ENCODE data around the gene ATP1A4. TPM values are rescaled to one million over a fixed set of nuclear protein-coding genes. Genes with fewer than 3 reads are reported as not detected.

Gene ATP1A4
- total and polyA plus RNA-seq, 2 of the 8 experiments (the other 6 are each of a cell fraction or from before 2014, with no cell fraction given): 0.48 to 0.61 TPM

- Histone ChIP-seq H2BK15ac (ENCODE audit: low read length) (no peak overlapping the region), H3K56ac (replicated peaks; ENCODE audit: insufficient read length, low read depth, low read length) (no peak overlapping the region), H3K9me3 (ENCODE audit: insufficient read depth in 2 of 2, low read depth in 1 of 2, low read length in 1 of 2) (no peaks in the 10 kb centered on the region), H2BK20ac (ENCODE audit: low read length) (no peak overlapping the region), H3K23ac (ENCODE audit: insufficient read length) (no peak overlapping the region), H4K20me1 (replicated peaks in 1 of 2; ENCODE audit: control insufficient read depth in 1 of 2, insufficient read depth in 2 of 2, low read length in 2 of 2) (peaks cover 0 to 2% of the 10 kb centered on the region in 2 experiments), H3K4ac (replicated peaks; ENCODE audit: insufficient read length, low read depth, low read length) (no peak overlapping the region), H3K4me1 (replicated peaks in 1 of 4; ENCODE audit: control insufficient read depth in 3 of 4, insufficient read depth in 4 of 4, low read length in 3 of 4) (no peaks in the 10 kb centered on the region), H3K36me3 (ENCODE audit: control insufficient read depth in 2 of 4, insufficient read depth in 4 of 4, low read length in 3 of 4) (peaks cover 22 to 86% (median 60%) of the 10 kb centered on the region in 4 experiments), H3K9ac (replicated peaks in 1 of 4; ENCODE audit: extremely low read depth in 1 of 4, low read depth in 3 of 4, low read length in 3 of 4) (no peak overlapping the region), H3K27ac (ENCODE audit: low read depth, low read length) (no peak overlapping the region), H3K27me3 (replicated peaks in 1 of 4; ENCODE audit: control insufficient read depth in 3 of 4, extremely low read depth in 1 of 4, insufficient read depth in 3 of 4, low read length in 3 of 4) (no peaks in the 10 kb centered on the region), H3K4me2 (ENCODE audit: insufficient read depth in 1 of 2, low read depth in 2 of 2, low read length in 2 of 2) (no peak overlapping the region), H3K18ac (ENCODE audit: extremely low read depth, low read length) (no peak overlapping the region), H2BK120ac (replicated peaks; ENCODE audit: low read depth, low read length) (no peak overlapping the region), H3K14ac (ENCODE audit: insufficient read length) (no peak overlapping the region), H3K79me2 (ENCODE audit: control insufficient read depth in 1 of 2, insufficient read depth in 2 of 2, low read length in 2 of 2) (no peaks in the 10 kb centered on the region), H3K79me1 (ENCODE audit: low read depth, low read length) (no peaks in the 10 kb centered on the region), H4K91ac (replicated peaks; ENCODE audit: insufficient read length, low read length) (no peak overlapping the region), H2BK12ac (ENCODE audit: low read depth, low read length) (no peak overlapping the region), H3K23me2 (ENCODE audit: low read depth, low read length) (no peaks in the 10 kb centered on the region), H2BK5ac (ENCODE audit: low read depth, low read length) (no peak overlapping the region), H2AFZ (ENCODE audit: low read length) (no peak overlapping the region), H4K5ac (ENCODE audit: insufficient read length, low read depth, low read length) (no peak overlapping the region), H2AK5ac (ENCODE audit: low read depth, low read length) (no peak overlapping the region), H4K8ac (ENCODE audit: extremely low read depth, insufficient read depth, low read length) (no peak overlapping the region), H3K4me3 (ENCODE audit: extremely low read depth in 1 of 4, insufficient read depth in 2 of 4, low read depth in 3 of 4, low read length in 4 of 4) (no peak overlapping the region)
- no peak for DNase-seq (ENCODE audit: low read depth in 1 of 2, low spot score in 2 of 2)
- FAIRE-seq: no peak
- WGBS, 2 experiments (ENCODE audit: extremely low coverage in 1 of 2, insufficient coverage in 1 of 2, insufficient read length in 1 of 2, insufficient replicate concordance in 2 of 2, low coverage in 1 of 2, low lambda C conversion rate in 2 of 2, missing lambda C conversion rate in 1 of 2): 100% methylated on average over 1 of the region's 1 CpG; no CpG with 5 or more reads in 1 of the 2 experiments
- ChIA-PET POLR2A (ENCODE audit: partially characterized antibody) (interaction anchor here (1.1 to 2.4 kb wide), 2 partner anchors 14 to 58 kb away, joined by 6 to 7 read pairs; no protein-coding TSS in a partner anchor), CTCF (ENCODE audit: partially characterized antibody) (interaction anchor here (0.6 to 3.4 kb wide), 10 partner anchors 8 to 127 kb away, joined by 3 to 28 read pairs (median 4); no protein-coding TSS in a partner anchor)
- TF ChIP-seq SIX5 (IDR thresholded peaks at IDR 0.05; ENCODE audit: low read depth, low read length): no peak
- TF ChIP-seq BRCA1 (IDR thresholded peaks at IDR 0.05; ENCODE audit: low read depth, low read length): no peak
- no peak for TF ChIP-seq RXRA (IDR thresholded peaks at IDR 0.05; ENCODE audit: insufficient read depth, low read depth, low read length)
- no peak for TF ChIP-seq CBX8 (IDR thresholded peaks at IDR 0.05; ENCODE audit: borderline replicate concordance, low read depth, low read length)
- no peak for TF ChIP-seq SUZ12 (IDR thresholded peaks at IDR 0.05; ENCODE audit: low read length)
- TF ChIP-seq KDM5A (IDR thresholded peaks at IDR 0.05; ENCODE audit: low read length): no peak
- no peak for TF ChIP-seq TEAD4 (IDR thresholded peaks at IDR 0.05; ENCODE audit: low read depth, low read length)
- TF ChIP-seq RNF2 (IDR thresholded peaks at IDR 0.05; ENCODE audit: borderline replicate concordance, low read depth, low read length, missing control alignments, poor library complexity, severe bottlenecking): no peak
- TF ChIP-seq TAF1 (IDR thresholded peaks at IDR 0.05; ENCODE audit: low read depth, low read length): no peak
- TF ChIP-seq SAP30 (IDR thresholded peaks at IDR 0.05; ENCODE audit: insufficient read depth, insufficient replicate concordance, low read length): no peak
- no peak for TF ChIP-seq EP300 (IDR thresholded peaks at IDR 0.05; ENCODE audit: borderline replicate concordance in 1 of 2, low read depth in 2 of 2, low read length in 2 of 2)
- no peak for TF ChIP-seq RFX5 (IDR thresholded peaks at IDR 0.05; ENCODE audit: borderline replicate concordance, low read depth, low read length)
- no peak for TF ChIP-seq YY1 (IDR thresholded peaks at IDR 0.05; ENCODE audit: low read depth, low read length)
- TF ChIP-seq MAX (IDR thresholded peaks at IDR 0.05): no peak
Measured at GRCh38 chr1:160227561-160227960, 76.2 kb downstream of the ATP1A4 start.
